Colon (tissue), 2 donors: ENCODE measurements around the gene EEF1B2.
"Not testable (repeated sequence)": the region's sequence is repeated elsewhere in the genome, so short reads cannot be mapped to it uniquely, and the experiment has no call there.

Source experiments
- FAIRE-seq: peaks from 2 replicates; lab custom pipeline; 2012; peaks lifted over from hg19 to GRCh38; lab: Jason Lieb, UNC
- donor health status: control.
- donor health status: control.

Gene EEF1B2

DNA sequence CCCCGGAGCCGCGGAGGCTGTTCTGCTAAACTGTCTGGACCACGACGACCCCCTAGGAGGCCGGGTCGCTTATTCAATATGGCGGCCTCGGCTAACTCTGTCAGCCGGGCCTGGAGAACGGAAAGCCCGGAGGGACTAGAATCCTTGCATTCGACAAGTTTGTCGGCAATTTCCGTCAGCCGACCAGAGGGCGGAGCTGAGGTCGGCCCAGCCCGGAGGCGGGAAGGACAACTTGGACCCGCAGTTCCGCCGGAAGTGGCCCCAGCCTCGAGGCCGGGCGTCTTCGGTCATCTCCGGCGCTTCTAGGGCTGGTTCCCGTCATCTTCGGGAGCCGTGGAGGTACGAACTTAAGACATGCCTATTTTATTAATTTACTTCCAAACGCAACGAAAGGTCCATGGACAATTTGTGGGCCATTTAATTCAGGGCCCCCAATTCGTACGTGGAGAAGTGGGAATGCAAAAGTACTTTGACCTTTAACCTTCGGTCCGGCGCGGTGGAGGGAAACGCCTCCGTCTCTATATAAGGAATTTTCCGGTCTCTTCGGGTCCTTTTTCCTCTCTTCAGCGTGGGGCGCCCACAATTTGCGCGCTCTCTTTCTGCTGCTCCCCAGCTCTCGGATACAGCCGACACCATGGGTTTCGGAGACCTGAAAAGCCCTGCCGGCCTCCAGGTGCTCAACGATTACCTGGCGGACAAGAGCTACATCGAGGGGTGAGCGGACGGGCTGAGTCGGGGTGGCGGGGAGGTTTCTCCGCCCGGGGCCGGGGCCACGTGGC, at the start of gene EEF1B2, which contains the start of gene NDUFS1:
TSS of gene EEF1B2 (plus strand) at position 550 of the 779 bp plus-strand sequence. CDS start at position 635, 85 bp downstream.
TSS of gene NDUFS1 (minus strand) at position 99 of the 779 bp plus-strand sequence. CDS start 5,766 bp downstream, outside the sequence.
- FAIRE-seq: peak; percentile 58

DNA sequence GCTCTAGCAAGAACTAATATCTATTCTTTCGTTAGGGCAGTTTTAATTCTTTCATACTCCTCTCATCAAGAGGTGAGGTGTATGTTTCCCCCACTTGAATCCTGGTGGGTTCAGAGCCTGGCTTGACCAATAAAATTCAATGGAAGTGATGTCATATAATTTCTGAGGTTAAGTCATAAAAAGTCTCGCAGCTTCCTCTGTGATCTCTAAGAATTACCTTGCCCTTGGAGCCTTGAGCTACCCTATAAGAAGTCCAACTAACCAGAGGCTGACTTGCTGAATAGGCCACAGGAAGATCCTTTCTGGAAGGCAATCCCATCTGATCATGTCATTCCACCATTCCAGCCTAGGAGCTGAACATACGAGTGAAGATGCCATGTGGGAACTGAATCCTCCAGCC, 47.6 kb upstream of the EEF1B2 start:
- no peak for FAIRE-seq

DNA sequence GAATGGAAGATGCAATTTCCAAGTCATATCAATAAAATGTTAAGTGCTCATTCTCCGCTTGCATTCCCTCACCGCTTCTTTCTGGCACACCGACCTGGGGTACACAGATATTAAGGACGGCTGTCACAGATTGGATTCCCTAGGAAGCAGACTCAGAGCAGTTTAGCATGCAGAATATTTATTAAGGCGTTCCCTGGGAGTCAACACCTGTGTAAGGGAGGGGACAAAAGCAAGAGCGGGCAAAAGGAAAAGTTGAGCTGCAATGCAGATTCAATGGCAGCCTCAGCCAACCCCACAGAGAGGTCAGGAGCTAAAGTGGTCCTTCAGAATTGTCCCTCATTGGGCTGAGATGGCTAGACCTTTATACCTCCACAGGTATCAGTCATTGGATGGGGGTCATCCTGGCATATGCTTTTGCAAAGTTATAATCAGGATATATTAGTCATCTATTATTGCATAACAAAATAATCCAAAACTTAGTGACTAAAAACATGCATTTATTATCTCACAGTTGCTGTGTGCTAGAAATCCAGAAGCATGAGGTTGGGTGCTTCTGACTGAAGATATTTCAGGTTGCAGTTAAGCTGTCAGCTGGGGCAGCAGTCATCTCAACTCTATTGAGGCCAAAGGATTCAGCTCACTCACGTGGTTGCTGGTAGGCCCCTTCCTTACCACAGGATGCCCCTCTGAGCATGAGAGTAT, 46.7 kb upstream of the EEF1B2 start:
- FAIRE-seq: no peak

DNA sequence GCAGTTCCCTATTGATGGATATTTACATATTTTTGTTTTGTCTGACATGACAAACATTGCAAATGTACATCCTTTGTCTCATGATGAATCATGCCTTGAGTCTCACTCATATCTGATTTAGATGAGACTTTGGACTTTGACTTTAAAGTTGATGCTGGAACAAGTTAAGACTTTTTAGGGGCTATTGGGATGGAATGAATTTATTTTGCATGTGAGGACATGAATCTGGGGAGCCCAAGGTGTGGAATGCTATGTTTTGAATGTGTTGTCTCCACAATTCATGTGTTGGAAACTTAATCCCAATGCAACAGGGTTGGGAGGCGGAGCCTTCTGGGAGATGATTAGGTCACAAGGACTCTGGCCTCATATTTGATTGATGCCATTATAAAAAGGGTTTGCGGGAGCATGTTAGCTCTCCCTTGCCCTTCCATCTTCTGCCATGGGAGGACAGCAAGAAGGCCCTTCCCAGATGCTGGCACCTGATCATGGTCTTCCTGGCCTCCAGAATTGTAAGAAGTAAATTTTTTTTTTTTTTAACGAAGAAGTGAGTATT, 44.6 kb upstream of the EEF1B2 start:
- no peak for FAIRE-seq

DNA sequence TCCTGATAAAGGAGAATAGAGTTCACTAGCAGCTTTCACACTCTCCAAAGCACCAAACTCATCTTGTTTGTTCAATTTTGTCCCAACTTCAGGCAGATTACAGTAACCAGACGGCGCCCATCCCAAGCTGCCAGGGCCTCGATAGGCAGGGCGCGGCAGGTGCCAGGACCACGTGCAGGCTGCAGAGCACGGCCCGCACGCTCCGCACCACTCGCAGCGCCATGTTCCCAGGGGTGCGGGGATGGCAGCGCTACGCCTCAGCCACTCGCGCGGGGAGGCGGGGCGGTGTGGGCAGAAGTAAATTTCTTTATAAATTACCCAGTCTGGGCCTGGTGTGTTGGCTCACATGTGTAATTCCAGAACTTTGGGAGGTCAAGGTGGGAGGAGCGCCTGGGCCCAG, 43.4 kb upstream of the EEF1B2 start:
- FAIRE-seq: no peak

DNA sequence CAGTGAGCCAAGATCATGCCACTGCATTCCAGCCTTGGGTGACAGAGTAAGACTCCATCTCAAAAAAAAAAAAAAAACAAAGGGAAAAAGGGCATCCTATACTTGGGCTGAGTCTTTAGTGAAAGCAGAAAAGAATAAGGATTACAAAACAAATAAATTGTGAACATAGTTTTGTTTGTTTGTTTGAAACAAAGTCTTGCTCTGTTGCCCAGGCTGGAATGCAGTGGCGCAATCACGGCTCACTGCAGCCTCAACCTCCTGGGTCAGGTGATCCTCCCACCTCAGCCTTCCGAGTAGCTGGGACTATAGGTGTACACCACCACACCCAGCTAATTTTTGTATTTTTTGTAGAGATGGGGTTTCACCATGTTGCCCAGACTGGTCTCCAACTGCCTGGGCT, 37.1 kb upstream of the EEF1B2 start:
- not testable (repeated sequence) for FAIRE-seq

- FAIRE-seq: no peak
Measured at GRCh38 chr2:206125901-206126300, 33.8 kb upstream of the EEF1B2 start.

- no peak for FAIRE-seq
Measured at GRCh38 chr2:206127656-206128055, 32.0 kb upstream of the EEF1B2 start.

- FAIRE-seq: no peak
Measured at GRCh38 chr2:206143451-206143850, 16.2 kb upstream of the EEF1B2 start.

DNA sequence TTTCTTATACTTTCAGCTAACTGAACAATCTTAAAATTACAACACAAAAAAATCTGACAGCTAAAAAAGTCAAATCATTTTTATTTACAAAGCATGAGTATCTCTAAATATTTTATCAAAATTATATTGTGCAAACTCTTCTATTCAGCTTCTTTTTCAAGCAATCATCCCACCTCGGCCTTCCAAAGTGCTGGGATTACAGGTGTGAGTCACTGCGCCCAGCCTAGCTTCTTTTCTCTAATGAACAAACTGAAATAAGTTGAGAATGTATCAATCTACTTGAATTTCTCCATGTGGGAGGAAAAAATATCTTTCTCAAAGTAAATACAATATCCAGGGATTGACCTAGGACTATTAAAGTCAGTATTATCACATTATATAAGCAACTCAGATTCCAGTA, 15.3 kb upstream of the EEF1B2 start:
- FAIRE-seq: no peak

DNA sequence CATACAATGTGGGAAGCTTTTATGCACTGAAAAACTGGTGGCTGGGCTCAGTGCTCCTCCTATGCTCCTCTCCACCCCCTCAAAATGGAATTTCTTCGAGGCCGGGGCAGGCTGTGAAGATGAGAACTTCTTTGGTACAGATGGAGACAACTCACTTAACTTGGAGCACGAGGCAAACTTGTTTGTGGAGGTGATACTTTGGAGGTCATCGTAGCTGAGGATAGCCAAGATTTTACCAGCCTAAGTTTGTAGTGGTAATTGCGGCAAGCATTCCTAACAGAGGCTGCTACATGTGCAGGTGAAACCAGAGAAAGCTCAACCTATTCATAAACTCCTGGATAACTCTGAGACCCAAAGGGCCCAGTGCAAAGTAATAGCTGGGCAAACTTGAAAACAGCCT, 14.0 kb upstream of the EEF1B2 start:
- FAIRE-seq: no peak

DNA sequence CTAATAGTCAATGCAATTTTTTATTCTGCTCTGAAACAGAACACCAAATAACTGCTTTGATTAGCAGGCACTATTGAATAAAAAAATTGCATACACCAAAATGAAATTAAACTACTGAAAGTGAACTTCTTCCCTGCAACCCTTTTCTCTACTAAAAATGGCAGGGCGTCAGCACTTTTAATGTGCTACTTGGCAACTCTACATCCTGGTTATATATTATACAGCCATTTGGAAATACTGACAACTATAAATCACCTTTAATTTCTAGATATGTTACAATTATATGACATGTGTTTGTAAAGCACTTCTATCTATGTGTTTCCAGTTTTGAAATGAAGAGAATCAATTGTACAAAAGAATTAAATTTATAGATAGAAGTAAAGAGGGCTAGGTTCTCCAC, 10.4 kb upstream of the EEF1B2 start:
- no peak for FAIRE-seq

- FAIRE-seq: no peak
Measured at GRCh38 chr2:206150168-206150567, 9.5 kb upstream of the EEF1B2 start.

DNA sequence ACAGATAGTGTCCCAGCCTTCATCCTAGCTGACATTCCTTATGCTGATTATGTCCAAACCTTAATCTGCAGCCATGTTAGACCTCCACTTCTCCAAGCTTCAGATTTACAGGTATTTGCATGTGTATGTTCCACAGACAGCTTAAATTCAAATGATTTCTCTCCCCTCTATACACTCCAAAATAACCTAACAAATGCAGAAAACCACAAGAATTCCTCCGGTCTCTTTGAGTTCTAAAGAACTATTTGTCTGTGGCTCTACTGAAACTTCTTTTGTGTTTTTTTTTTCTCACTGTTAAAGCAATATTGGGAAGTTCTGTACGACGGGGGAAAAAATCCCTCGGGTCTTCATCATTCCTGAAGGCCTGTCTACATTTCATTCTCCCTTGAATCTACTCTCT, 9.1 kb upstream of the EEF1B2 start:
- FAIRE-seq: no peak

GRCh38 chr2:206154197-206154596, 5.5 kb upstream of the EEF1B2 start:
- no peak for FAIRE-seq

DNA sequence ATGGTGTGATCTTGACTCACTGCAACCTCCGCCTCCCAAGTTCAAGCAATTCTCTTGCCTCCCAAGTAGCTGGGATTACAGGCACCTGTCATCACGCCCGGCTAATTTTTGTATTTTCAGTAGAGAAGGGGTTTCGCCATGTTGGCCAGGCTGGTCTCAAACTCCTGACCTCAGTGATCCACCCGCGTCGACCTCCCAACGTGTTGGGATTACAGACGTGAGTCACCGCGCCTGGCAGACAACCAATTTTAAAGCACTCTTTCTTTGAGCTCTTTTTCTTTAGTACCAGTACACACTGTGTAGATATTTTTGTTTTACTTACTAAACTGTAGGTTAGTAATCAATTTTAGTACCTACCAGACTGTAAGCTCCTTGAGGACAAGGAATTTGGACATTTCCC, 2.7 kb upstream of the EEF1B2 start:
- FAIRE-seq: not testable (repeated sequence)

DNA sequence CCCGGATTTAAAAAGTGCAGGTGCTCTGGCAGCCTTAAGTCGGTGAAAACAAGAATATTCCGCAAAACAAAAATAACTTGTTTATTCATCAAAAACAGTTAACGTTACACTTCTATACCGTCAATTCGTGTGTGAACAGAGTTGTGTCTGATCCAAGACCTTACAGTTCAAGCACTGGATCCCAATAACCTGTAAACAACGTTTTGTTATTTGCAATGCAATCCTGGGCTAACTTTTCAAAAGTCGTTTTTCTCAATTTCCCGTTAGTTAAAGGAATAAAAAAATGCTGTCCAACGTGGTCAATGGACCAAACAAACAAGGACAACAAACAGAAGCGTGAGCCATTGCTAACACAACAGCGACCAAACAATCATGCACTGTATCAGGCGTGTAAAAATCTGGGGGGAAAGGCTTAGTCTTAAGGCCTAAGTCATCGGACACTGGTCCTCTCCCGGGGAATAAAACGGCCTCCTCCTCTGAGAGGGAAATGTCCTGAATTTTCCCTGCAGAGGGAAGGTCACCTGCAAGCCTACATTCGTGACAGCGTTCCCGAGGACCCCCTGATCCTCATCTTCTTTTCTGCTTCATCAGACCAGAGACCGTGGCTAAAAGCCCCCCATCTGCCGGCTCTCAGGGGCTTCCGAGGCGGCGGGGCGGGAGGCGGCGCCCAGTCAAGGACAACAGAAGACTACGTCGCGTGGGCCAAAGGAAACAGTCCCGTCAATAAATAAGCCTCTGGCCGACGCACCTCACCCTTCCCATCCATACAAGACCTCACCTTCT, 941 bp upstream of the EEF1B2 start:
- FAIRE-seq: no peak

DNA sequence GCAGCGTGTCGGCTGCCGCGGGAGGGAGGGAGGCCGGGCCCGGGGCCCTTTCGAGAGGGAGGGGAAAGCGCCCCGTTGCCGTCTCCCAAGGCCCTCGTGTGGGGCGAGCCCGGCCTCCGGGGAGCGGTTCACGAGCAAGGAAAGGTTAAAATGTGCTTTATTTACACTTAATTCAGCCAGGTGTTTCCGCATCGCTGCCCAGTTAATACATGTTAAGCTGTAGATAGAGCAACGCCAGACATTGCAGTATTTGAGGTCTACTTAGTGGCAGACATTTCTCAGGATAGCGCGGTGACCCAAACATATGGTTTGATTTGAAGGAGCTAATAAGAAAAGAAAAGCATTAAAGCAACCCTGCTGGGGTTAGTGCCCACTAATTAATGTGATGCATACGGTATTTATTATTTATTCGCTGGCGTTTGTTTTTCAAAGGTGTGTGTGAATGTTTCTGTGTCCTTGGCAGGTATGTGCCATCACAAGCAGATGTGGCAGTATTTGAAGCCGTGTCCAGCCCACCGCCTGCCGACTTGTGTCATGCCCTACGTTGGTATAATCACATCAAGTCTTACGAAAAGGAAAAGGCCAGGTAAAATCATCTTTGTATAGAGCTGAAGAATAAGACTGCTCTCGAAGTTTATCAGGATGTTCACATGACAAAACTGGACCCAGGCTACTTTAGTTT, 571 bp downstream of the EEF1B2 start:
- FAIRE-seq: no peak

GRCh38 chr2:206160807-206161179, 1.1 kb downstream of the EEF1B2 start:
- no peak for FAIRE-seq

DNA sequence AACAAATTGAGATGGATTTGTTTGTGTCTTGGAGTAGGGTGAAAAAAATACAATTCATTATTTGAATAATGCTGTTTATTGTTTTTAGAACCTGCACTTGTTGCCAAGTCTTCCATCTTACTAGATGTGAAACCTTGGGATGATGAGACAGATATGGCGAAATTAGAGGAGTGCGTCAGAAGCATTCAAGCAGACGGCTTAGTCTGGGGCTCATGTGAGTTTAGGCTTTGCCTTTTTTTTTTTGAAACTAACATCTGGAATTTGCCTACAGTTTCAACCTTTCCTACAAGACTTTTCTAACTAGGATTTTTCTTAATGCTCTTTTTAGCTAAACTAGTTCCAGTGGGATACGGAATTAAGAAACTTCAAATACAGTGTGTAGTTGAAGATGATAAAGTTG, 2.7 kb downstream of the EEF1B2 start:
- not testable (repeated sequence) for FAIRE-seq

DNA sequence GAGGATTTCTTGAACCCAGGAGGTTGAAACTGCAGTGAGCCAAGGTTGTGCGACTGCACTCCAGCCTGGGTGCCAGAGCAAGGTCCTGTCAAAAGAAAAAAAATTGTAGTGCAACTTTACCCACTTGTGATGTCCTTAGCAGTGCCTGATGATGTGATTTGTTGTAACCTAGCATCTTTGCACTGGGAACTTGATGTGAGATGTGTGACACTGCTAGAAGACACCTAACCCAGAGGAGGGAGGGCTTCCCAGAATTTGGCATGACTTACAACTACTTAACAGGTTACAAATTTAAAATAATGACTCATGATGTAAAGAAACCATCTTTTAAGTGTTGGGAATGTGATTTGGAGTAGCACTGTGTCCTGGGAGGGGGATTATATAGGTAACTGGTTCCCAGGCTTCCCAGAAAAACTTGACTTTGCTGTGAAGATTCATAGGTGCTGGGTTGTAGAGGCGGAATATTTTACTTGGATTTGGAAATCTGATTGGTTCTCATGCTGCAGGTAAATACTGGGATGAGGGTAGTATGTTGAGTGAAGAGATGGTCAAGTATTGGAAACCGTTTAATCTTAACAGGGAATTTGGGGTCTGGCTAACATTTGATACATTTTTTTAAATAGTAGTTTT, 3.7 kb downstream of the EEF1B2 start:
- no peak for FAIRE-seq
